Epithelial cell of prostate (primary cell): ENCODE measurements around the gene POLR3C.
A peak's percentile ranks its signal among the peaks of the same experiment; 100 is the strongest.
"Not testable (repeated sequence)": the region's sequence is repeated elsewhere in the genome, so short reads cannot be mapped to it uniquely, and the experiment has no call there.

Experiments
- DNase-seq: peaks from one replicate; pipeline ENCODE4 v3.0.0-alpha.2; 2011; ENCODE audit warnings: low read depth, low spot score
- H3K27ac ChIP-seq: fragments of 450-650 bp; 2 replicates; pipeline ENCODE4 v1.5.1; 2017; ENCODE audit warnings: mild to moderate bottlenecking

Gene POLR3C, protein sequence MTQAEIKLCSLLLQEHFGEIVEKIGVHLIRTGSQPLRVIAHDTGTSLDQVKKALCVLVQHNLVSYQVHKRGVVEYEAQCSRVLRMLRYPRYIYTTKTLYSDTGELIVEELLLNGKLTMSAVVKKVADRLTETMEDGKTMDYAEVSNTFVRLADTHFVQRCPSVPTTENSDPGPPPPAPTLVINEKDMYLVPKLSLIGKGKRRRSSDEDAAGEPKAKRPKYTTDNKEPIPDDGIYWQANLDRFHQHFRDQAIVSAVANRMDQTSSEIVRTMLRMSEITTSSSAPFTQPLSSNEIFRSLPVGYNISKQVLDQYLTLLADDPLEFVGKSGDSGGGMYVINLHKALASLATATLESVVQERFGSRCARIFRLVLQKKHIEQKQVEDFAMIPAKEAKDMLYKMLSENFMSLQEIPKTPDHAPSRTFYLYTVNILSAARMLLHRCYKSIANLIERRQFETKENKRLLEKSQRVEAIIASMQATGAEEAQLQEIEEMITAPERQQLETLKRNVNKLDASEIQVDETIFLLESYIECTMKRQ

GRCh38 chr1:145823565-145824498, at the start of gene POLR3C, which contains the start of gene RNF115:
Gene POLR3C, plus strand, starts transcription at chr1:145824200. Its CDS starts 1,577 bp downstream, at chr1:145825777.
Gene RNF115, minus strand, starts transcription at chr1:145824095. Its CDS starts 222 bp downstream, at chr1:145823873.
- peak within 1 kb of the TSS; percentile 81 for H3K27ac ChIP-seq

DNA sequence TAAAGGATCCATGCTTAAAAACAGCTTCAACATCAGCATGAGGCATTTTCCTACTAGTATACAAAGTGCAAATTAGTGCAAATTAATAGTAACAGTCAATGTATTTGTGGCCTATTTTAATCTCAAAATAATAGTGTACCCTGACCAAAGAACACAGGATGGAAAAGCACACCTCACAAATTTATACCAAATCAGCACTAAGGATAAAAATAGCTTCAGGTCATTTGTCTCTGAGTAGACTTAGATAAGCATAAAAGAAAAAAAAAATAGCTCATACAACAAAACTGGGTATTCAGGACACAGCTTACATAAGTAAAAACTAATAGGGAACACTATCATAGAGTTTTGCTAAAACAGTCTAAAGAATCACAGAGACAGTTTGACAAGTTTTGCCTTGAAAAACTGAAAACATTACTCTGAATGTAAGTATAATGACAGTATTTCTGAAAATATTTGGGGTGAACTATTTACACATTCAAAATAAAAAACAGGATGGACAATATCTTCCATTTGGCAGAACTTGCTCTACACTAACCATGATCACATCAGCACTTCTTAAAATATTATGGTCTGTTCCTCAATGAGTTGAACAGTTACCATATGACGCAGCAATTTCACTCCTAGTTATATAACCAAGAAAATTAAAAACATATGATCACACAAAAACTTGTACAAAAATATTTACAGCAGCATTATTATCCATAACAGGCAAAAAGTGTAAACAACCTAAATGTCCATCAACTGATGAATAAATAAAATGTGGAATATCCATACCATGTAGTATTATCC, 46.4 kb upstream of the POLR3C start:
- no peak for DNase-seq
- H3K27ac ChIP-seq: no peak overlapping the region

More at GRCh38 chr1:145823565-145824498, at the start of gene POLR3C, which contains the start of gene RNF115:
- no peak for DNase-seq

GRCh38 chr1:145778146-145778540, 45.9 kb upstream of the POLR3C start:
- no peak for DNase-seq

DNA sequence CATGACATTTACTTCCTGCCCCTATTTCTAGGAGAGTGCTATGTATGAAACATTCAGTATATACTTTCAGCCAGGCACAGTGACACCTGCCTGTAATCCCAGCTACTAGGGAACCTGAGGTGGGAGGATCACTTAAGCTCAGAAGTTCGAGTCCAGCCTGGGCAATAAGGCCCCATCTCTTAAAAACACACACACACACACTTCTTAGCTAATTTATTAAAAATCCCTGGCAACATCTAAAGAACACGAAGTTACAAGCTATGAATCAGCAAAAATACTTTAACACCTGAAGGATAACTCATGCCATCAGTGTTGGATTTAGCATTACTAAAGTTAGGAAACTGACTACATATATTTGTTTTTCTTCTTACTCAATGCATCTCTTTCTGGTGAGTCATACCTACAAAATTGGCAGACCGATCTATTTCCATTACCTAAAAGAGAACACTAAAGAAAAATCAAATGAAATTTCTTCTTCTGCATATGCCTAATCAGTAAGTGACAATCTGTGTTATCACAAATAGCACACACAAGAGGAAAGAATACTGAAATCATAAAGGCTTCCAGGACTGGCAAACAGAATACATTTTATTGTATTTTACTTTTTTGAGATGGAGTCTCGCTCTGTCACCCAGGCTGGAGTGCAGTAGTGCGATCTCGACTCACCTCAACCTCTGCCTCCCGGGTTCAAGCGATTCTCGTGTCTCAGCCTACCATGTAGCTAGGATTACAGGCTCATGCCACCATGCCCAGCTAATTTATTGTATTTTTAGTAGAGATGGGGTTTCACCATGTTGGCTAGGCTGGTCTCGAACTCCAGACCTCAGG, 41.5 kb upstream of the POLR3C start:
- peak overlapping the region; percentile 82 for H3K27ac ChIP-seq
- DNase-seq: peak; percentile 84

More at GRCh38 chr1:145778146-145778540, 45.9 kb upstream of the POLR3C start:
- no peak overlapping the region for H3K27ac ChIP-seq

DNA sequence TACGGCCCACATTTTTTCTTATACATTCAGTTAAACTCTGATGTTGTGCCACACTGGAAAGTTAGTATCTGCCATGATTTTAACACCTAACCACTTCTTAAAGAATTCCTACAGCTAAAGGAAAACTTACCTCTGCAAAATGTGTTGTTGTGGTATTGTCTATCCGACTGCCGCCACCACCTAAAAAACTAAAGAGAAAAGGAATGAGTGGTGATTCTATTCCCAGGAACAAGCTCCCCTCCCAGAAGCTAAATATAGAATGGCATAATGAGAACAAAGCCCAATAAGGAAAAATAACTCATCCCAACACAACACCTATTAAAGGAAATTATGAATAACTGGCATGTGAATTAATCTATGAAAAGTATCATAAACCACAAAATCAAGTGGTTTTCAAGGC, 39.6 kb upstream of the POLR3C start:
- no peak overlapping the region for H3K27ac ChIP-seq
- DNase-seq: no peak

DNA sequence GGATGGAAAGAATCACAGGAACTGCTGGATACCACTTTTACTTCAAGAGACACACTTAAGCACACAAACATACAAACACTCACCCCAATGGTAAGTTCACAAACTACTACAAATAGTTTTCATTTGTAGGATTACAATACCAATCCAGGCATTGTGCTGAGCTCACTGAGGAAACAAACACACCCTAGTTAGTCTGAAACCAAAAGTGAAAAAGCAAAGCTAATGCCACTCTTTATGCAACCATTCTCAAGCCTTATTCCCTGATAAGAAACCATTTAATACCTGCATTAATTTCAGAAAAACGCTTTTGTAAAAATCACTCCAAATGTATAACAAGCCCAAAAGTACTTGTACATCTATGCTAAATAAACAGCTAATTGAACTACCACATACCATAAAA, 38.5 kb upstream of the POLR3C start:
- DNase-seq: peak; percentile 26
- peak overlapping the region; percentile 71 for H3K27ac ChIP-seq

GRCh38 chr1:145786271-145786670, 37.7 kb upstream of the POLR3C start:
- peak overlapping the region; percentile 71 for H3K27ac ChIP-seq
- no peak for DNase-seq

DNA sequence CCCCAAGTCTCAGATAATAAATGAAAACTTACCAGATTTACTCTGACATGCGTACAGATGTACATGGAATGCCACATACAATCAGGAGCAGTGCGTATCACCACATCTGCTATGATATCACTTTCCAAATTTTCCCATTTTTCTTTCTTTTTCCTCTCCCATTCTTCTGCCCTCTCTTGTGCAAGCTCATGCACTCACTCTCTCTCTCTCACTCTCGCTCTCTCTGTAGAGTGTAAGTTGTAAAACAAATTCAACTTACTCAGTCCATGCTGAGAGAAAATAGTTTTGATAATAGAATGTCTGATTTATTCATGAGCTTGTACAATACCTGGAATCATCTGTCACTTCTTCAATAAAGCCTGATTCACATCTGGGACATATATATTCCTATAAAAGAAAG, 35.4 kb upstream of the POLR3C start:
- no peak overlapping the region for H3K27ac ChIP-seq

DNA sequence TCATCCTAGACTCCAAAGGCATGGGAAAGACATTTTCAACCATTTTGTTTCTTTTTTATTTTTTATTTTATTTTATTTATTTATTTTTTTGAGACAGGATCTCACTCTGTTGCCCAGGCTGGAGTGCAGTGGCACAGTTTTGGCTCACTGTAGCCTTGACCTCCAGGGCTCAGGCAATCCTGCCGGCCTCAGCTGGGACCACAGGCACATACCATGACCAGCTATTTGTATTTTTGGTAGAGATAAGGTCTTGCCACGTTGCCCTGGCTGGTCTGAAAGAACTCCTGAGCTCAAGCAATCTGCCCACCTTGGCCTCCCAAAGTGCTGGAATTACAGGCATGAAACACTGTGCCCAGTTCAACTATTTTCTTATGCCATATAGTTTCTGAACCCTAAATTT, 32.1 kb upstream of the POLR3C start:
- H3K27ac ChIP-seq, DNase-seq: not testable (repeated sequence)

More for the DNA sequence above, 35.4 kb upstream of the POLR3C start:
- DNase-seq: no peak

- no peak for DNase-seq
- no peak overlapping the region for H3K27ac ChIP-seq
Measured at GRCh38 chr1:145792484-145792883, 31.5 kb upstream of the POLR3C start.

DNA sequence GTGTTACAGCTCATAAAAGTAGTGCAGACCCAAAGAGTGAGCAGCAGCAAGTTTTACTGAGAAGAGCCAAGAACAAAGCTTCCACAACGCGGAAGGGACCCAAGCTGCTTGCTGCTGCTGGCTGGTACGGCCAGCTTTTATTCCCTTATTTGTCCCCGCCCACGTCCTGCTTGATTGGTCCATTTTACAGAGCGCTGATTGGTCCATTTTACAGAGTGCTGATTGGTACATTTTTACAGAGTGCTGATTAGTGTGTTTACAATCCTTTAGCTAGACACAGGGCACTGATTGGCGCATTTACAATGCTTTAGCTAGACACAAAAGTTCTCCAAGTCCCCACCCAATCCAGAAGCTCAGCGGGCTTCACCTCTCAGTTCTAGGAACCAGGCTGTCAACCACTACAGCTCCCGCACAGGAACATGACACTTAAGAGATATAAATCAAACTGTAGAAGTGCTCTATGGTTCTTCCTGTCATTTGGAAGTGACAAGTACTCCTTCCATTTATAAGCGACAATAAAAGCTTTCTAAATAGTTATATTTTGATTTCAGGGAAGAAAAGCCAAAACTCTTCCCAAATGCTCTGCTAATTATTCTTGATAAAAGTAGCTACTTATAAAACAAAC, 28.6 kb upstream of the POLR3C start:
- DNase-seq: no peak
- no peak overlapping the region for H3K27ac ChIP-seq

GRCh38 chr1:145796753-145797152, 27.2 kb upstream of the POLR3C start:
- no peak for DNase-seq
- no peak overlapping the region for H3K27ac ChIP-seq

DNA sequence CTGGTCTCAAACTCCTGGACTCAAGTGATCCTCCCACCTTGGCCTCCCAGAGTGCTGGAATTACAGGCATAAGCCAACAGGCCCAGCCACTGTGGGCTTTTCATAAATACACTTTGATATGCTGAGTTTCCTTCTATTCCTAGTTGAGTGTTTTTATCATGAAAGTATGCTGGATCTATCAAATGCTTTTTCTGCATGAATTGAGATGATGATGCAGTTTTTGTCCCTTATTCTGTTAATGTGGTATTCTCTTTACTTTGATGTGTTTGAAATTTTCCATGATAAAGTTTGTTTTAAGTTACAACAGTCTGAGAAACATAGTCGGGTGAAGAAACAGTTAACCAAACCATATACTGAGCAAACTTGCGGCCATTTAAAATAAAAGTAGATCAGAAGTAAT, 24.2 kb upstream of the POLR3C start:
- DNase-seq: no peak
- H3K27ac ChIP-seq: no peak overlapping the region

DNA sequence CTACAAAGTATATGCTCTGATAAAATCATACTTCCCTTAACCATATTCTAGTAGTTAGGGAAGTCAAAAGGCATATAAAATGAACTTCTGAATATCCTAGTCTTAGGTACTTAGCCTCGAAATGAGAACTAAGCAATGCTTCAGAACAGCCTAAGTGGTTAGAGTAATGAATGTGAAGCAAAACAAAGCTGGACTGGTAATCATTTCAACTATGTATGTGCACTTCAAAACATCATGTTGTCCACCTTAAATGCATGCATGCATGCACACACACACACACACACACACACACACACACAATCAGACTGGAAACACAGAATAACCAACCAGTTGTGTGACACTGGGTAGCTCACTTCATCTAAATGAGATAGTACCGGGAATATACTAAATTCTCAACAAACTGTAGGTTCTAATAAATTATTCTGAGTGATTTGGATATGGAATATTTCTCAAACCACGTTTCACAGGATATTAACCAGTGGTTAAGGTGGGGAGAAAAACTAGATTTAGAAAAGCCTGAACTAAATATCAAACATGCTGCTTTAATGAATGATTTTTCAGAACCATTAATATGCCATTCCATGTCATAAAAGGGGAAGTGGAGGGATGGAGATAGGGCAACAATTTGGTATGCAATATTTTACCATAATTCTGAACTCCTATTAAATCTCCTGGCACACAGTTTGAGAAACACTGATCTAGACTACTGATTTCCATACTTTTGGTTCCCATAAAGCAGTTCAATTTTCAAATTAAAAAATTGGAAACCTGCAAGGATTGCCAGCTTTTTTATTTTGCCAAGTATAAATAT, 19.6 kb upstream of the POLR3C start:
- H3K27ac ChIP-seq: no peak overlapping the region
- DNase-seq: no peak

GRCh38 chr1:145805057-145805456, 18.9 kb upstream of the POLR3C start:
- H3K27ac ChIP-seq: no peak overlapping the region
- no peak for DNase-seq

DNA sequence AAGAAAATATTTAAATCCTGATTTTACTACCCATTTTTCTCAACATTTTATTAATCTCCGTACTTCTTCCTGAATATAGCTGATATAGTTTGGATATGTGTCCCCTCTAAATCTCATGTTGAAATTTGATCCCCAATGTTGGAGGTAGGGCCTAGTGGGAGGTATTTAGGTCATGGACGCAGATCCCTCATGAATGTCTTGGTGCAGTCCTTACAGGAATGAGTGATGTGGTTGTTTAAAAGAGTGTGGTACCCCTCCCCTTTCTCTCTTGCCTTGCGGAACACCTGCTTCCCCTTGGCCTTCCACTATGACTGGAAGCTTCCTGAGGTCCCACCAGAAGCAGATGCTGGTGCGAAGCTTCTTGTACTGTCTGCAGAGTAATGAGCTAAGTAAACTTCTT, 17.6 kb upstream of the POLR3C start:
- H3K27ac ChIP-seq: no peak overlapping the region
- DNase-seq: no peak

DNA sequence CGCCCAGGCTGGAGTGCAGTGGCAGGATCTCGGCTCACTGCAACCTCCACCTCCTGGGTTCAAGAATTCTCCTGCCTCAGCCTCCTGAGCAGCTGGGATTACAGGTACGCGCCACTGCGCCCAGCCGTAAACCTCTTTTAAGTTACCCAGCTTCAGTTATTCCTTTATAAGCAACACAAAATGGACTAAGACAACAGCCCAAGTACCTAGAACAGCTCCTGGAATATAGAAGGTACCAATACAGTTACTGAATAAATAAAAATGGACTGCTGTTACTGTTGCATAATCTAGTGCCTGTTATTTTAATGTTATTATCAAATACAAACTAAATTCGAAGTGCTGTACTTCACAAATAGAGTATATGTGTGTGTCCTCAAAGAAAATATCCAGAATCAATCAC, 17.2 kb upstream of the POLR3C start:
- DNase-seq: no peak
- H3K27ac ChIP-seq: no peak overlapping the region
